ENCODE data around the gene TERT. TPM values are rescaled to one million over a fixed set of nuclear protein-coding genes. Genes with fewer than 3 reads are reported as not detected.
A peak's percentile ranks its signal among the peaks of the same experiment; 100 is the strongest.

TERT gene
- total and polyA plus RNA-seq, 2 of the 4 experiments (the other 2 are of a cell fraction): not detected

GRCh38 chr5:1325191-1325741 lies 30.4 kb upstream of the TERT start:
- H2AK5ac ChIP-seq (ENCODE audit: low read depth, low read length): no peak overlapping the region
- H3K9me3 ChIP-seq (ENCODE audit: control insufficient read depth, insufficient read depth, low read length): peaks cover 13% of the 10 kb centered on the region
- no peak overlapping the region for H2BK120ac ChIP-seq (ENCODE audit: low read depth, low read length)
- H3K4me2 ChIP-seq (ENCODE audit: low read depth, low read length): no peak overlapping the region
- H2AFZ ChIP-seq (replicated peaks; ENCODE audit: low read length, poor library complexity): peak overlapping the region; percentile 43
- DNase-seq (no peak), ATAC-seq (ENCODE audit: low read depth) (no peak)
- no peak overlapping the region for H2BK15ac ChIP-seq (ENCODE audit: low read depth, low read length)
- H3K4ac ChIP-seq (ENCODE audit: low read depth, low read length): no peak overlapping the region
- H4K5ac ChIP-seq (ENCODE audit: low read depth, low read length): no peak overlapping the region
- no peak overlapping the region for H3K14ac ChIP-seq (replicated peaks; ENCODE audit: low read depth, low read length)
- dilution Hi-C loops (cut with HindIII; ENCODE audit: low sequenced_read_pairs, unreplicated experiment) (no loop called here), in situ Hi-C loops (cut with MboI; ENCODE audit: low sequenced_read_pairs) (no loop called here), intact Hi-C loops (cut with micrococcal nuclease) (no loop called here)
- no peak overlapping the region for H4K8ac ChIP-seq (ENCODE audit: low read depth in 2 of 2, low read length in 2 of 2)
- H2BK5ac ChIP-seq (ENCODE audit: low read depth, low read length, poor library complexity, severe bottlenecking): no peak overlapping the region
- no peak overlapping the region for H3K23ac ChIP-seq (ENCODE audit: low read depth, low read length)
- 96% methylated on average over 7 of the region's 17 CpGs; no CpG with 5 or more reads in 1 of the 2 experiments for WGBS, 2 experiments (ENCODE audit: extremely low coverage in 2 of 2, insufficient read length in 1 of 2)
- no peak overlapping the region for H4K91ac ChIP-seq (ENCODE audit: insufficient read depth, low read depth, low read length)
- H3K56ac ChIP-seq (ENCODE audit: extremely low read depth, insufficient read depth, low read length): no peak overlapping the region
- no peak overlapping the region for H3K27ac ChIP-seq (ENCODE audit: insufficient read depth, low read length)
- peaks cover 10 to 13% of the 10 kb centered on the region in 2 experiments; a peak in 2 of 4 replicates for H3K79me1 ChIP-seq (ENCODE audit: low read depth in 1 of 2, low read length in 2 of 2)
- ChIA-PET POLR2A (ENCODE audit: unreplicated experiment) (no interaction called here), CTCF (no interaction called here)
- no peak overlapping the region for H2BK20ac ChIP-seq (ENCODE audit: low read depth, low read length)
- peaks cover 52% of the 10 kb centered on the region for H3K36me3 ChIP-seq (ENCODE audit: control insufficient read depth, insufficient read depth, low read length)
- H3K9ac ChIP-seq (ENCODE audit: low read depth, low read length): no peak overlapping the region
- H3K9me1 ChIP-seq (ENCODE audit: insufficient read depth, low read length): no peaks in the 10 kb centered on the region
- H3K27me3 ChIP-seq (ENCODE audit: control insufficient read depth, insufficient read depth, low read length): no peaks in the 10 kb centered on the region
- H2AK9ac ChIP-seq (replicated peaks; ENCODE audit: low read depth, low read length, poor library complexity): no peak overlapping the region
- no peak overlapping the region for H3K18ac ChIP-seq (ENCODE audit: low read depth, low read length)
- no peak for TF ChIP-seq NFE2L2 (IDR thresholded peaks at IDR 0.05; ENCODE audit: low read depth, low read length)
- TF ChIP-seq CTCF (conservative IDR thresholded peaks at IDR 0.05; ENCODE audit: low read depth, low read length): no peak
- TF ChIP-seq POLR2A (IDR thresholded peaks at IDR 0.05; ENCODE audit: low read depth, low read length): no peak
- TF ChIP-seq RAD21 (IDR thresholded peaks at IDR 0.05; ENCODE audit: low read length): no peak
- no peak for TF ChIP-seq SMC3 (IDR thresholded peaks at IDR 0.05; ENCODE audit: low read depth, low read length)
- no peak for TF ChIP-seq BHLHE40 (IDR thresholded peaks at IDR 0.05; ENCODE audit: low read depth, low read length)
- TF ChIP-seq FOS (IDR thresholded peaks at IDR 0.05; ENCODE audit: low read depth, low read length): no peak
- TF ChIP-seq ELK1 (IDR thresholded peaks at IDR 0.05; ENCODE audit: borderline replicate concordance, low read depth, low read length): no peak
- no peak overlapping the region for H3K4me3 ChIP-seq (ENCODE audit: insufficient read depth, low read depth, low read length)
- no TSS peak for BruUV-seq (replicated peaks)
- peaks cover 4% of the 10 kb centered on the region for H4K20me1 ChIP-seq (ENCODE audit: insufficient read depth, low read length)
- peaks cover 1% of the 10 kb centered on the region; the same call in 1 of the 2 replicates for H3K4me1 ChIP-seq (ENCODE audit: control insufficient read depth, insufficient read depth, low read length)
